Spleen (tissue), 7 donors: ENCODE results near the gene NPY5R.

Experiments
- CTCF ChIP-seq, 11 experiments: fragments of 200-600 bp in 7 of 11; fragments of 450-650 bp in 4 of 11; sonication (generic) in 4 of 11; IDR thresholded peaks in 8 of 11; conservative IDR thresholded peaks in 3 of 11; 1 replicate in 7 of 11; 2 replicates in 4 of 11; pipeline versions ENCODE4 v1.4.0 to v1.8.0; 2016 to 2021; ENCODE audit warnings: antibody characterized with exemption in 11 of 11, inconsistent platforms in 4 of 11, mild to moderate bottlenecking in 1 of 11
- POLR2AphosphoS5 ChIP-seq, 3 donors: sonication (generic); formaldehyde crosslinking; IDR thresholded peaks; one replicate each; pipeline ENCODE4 v1.5.1; 2017; ENCODE audit warnings: antibody characterized with exemption in 3 of 3
- donor health status: DM: no; HTN: no; CAD: no; lungs with moderate emphysema.
- donor health status: DM: no; HTN: no; CAD: no.
- donor health status: DM: no; HTN: no; CAD: no.

- no peak for TF ChIP-seq CTCF (IDR thresholded peaks at IDR 0.05 in 8 of 11, conservative IDR thresholded peaks at IDR 0.05 in 3 of 11)
- peak in 1 of 3 donors; percentile 17 for TF ChIP-seq POLR2AphosphoS5 (IDR thresholded peaks at IDR 0.05)
Observed at GRCh38 chr4:163344147-163345125, 744 bp downstream of the NPY5R start.
